Activated CD4-positive, alpha-beta T cell treated with anti-CD3 and anti-CD28 coated beads, Interleukin-2, amount 10 ng/mL, durations not matched to agents 24 days and 14 days (primary cell): ENCODE results near the gene KIF20A. TPM values are rescaled to one million over a fixed set of nuclear protein-coding genes. Genes with fewer than 3 reads are reported as not detected.

Experiments
- DNase-seq: peaks from one replicate; pipeline ENCODE4 v3.0.0; 2022
- H3K27ac Mint-ChIP-seq: one replicate; pipeline ENCODE4 v1.8.0; 2022; ENCODE audit warnings: mild to moderate bottlenecking, mixed read lengths
- H3K27me3 Mint-ChIP-seq: one replicate; pipeline ENCODE4 v1.8.0; 2022; ENCODE audit warnings: mixed read lengths
- H3K36me3 Mint-ChIP-seq: one replicate; pipeline ENCODE4 v1.8.0; 2022; ENCODE audit warnings: low read depth, mild to moderate bottlenecking, mixed read lengths
- H3K4me1 Mint-ChIP-seq: one replicate; pipeline ENCODE4 v1.8.0; 2021; ENCODE audit warnings: mixed read lengths
- H3K4me3 Mint-ChIP-seq: one replicate; pipeline ENCODE4 v1.8.0; 2022; ENCODE audit warnings: mild to moderate bottlenecking, moderate library complexity, mixed read lengths
- H3K9me3 Mint-ChIP-seq: one replicate; pipeline ENCODE4 v1.8.0; 2021; ENCODE audit warnings: mixed read lengths
- intact Hi-C: fragments of 100-400 bp; cut with micrococcal nuclease; formaldehyde crosslinking; loops from one replicate; pipeline ENCODE4 v1.15.1; 2023
- total RNA-seq: library from RNA; stranded (reverse); gene quantifications from 2 replicates; pipeline ENCODE4 v1.2.3, GENCODE V29; 2022

The KIF20A gene
- total RNA-seq, 1 donor from 2014 or later = 18.0 TPM

GRCh38 chr5:138213161-138214029 is 34.5 kb downstream of the KIF20A start, which contains the start of gene CDC23:
Gene CDC23 (minus strand): TSS chr5:138213323. CDS start chr5:138213312, 11 bp downstream.
- Mint-ChIP-seq H3K27ac (peak within 1 kb of the TSS; percentile 96), H3K4me1 (peaks cover 14% of the 10 kb centered on the region), H3K27me3 (no peaks in the 10 kb centered on the region), H3K36me3 (peaks cover 9% of the 10 kb centered on the region), H3K9me3 (no peaks in the 10 kb centered on the region), H3K4me3 (peak within 1 kb of the TSS; percentile 97)
- intact Hi-C loops = loop anchor here (1.0 to 5.0 kb wide), 6 partner anchors 35 to 984 kb away; partner anchors contain the start of genes BRD8, ETF1, HSPA9 and SIL1
- DNase-seq = peak; percentile 98

- no peak for DNase-seq
- no peak overlapping the region for H3K4me3 Mint-ChIP-seq
- no peaks in the 10 kb centered on the region for H3K9me3 Mint-ChIP-seq
- H3K36me3 Mint-ChIP-seq = peaks cover 4% of the 10 kb centered on the region
- H3K4me1 Mint-ChIP-seq = peaks cover 10% of the 10 kb centered on the region
- no peak overlapping the region for H3K27ac Mint-ChIP-seq
- intact Hi-C loops = no loop called here
- no peaks in the 10 kb centered on the region for H3K27me3 Mint-ChIP-seq
Observed at GRCh38 chr5:138216799-138217198, 37.9 kb downstream of the KIF20A start.

- Mint-ChIP-seq H3K27me3 (peaks cover 19% of the 10 kb centered on the region), H3K27ac (no peak overlapping the region), H3K4me3 (no peak overlapping the region), H3K4me1 (peaks cover 5% of the 10 kb centered on the region), H3K36me3 (no peaks in the 10 kb centered on the region), H3K9me3 (peaks cover 3% of the 10 kb centered on the region)
- no peak for DNase-seq
- intact Hi-C loops = no loop called here
Observed at GRCh38 chr5:138223532-138223931, 44.6 kb downstream of the KIF20A start.

- intact Hi-C loops = no loop called here
Observed at GRCh38 chr5:138224712-138225111, 45.8 kb downstream of the KIF20A start.

GRCh38 chr5:138226910-138227309 is 48.0 kb downstream of the KIF20A start:
- Mint-ChIP-seq H3K9me3 (peaks cover 3% of the 10 kb centered on the region), H3K27ac (no peak overlapping the region), H3K36me3 (no peaks in the 10 kb centered on the region), H3K4me1 (peaks cover 5% of the 10 kb centered on the region), H3K27me3 (peaks cover 24% of the 10 kb centered on the region), H3K4me3 (no peak overlapping the region)
- no peak for DNase-seq
- intact Hi-C loops = no loop called here

More at GRCh38 chr5:138224712-138225111, 45.8 kb downstream of the KIF20A start:
- peaks cover 22% of the 10 kb centered on the region for H3K27me3 Mint-ChIP-seq
- no peak for DNase-seq
- H3K36me3 Mint-ChIP-seq = no peaks in the 10 kb centered on the region
- peaks cover 3% of the 10 kb centered on the region for H3K9me3 Mint-ChIP-seq
- peaks cover 5% of the 10 kb centered on the region for H3K4me1 Mint-ChIP-seq
- H3K4me3 Mint-ChIP-seq = no peak overlapping the region
- H3K27ac Mint-ChIP-seq = no peak overlapping the region

GRCh38 chr5:138229387-138229786 is 50.5 kb downstream of the KIF20A start:
- no peak overlapping the region for H3K27ac Mint-ChIP-seq
- no peaks in the 10 kb centered on the region for H3K36me3 Mint-ChIP-seq
- no peak for DNase-seq
- H3K27me3 Mint-ChIP-seq = peaks cover 12% of the 10 kb centered on the region
- no peak overlapping the region for H3K4me3 Mint-ChIP-seq
- intact Hi-C loops = no loop called here
- H3K4me1 Mint-ChIP-seq = no peaks in the 10 kb centered on the region
- peaks cover 3% of the 10 kb centered on the region for H3K9me3 Mint-ChIP-seq

GRCh38 chr5:138230261-138230660 is 51.3 kb downstream of the KIF20A start:
- H3K36me3 Mint-ChIP-seq = no peaks in the 10 kb centered on the region
- no peak overlapping the region for H3K4me3 Mint-ChIP-seq
- H3K4me1 Mint-ChIP-seq = no peaks in the 10 kb centered on the region
- DNase-seq = no peak
- intact Hi-C loops = no loop called here
- H3K27me3 Mint-ChIP-seq = peaks cover 9% of the 10 kb centered on the region
- H3K9me3 Mint-ChIP-seq = peaks cover 3% of the 10 kb centered on the region
- H3K27ac Mint-ChIP-seq = no peak overlapping the region

GRCh38 chr5:138230981-138231589 is 52.2 kb downstream of the KIF20A start:
- H3K27me3 Mint-ChIP-seq = peaks cover 7% of the 10 kb centered on the region

GRCh38 chr5:138233280-138233679 is 54.4 kb downstream of the KIF20A start:
- Mint-ChIP-seq H3K27ac (no peak overlapping the region), H3K36me3 (no peaks in the 10 kb centered on the region), H3K4me3 (no peak overlapping the region), H3K4me1 (no peaks in the 10 kb centered on the region), H3K9me3 (no peaks in the 10 kb centered on the region), H3K27me3 (peaks cover 7% of the 10 kb centered on the region)
- DNase-seq = no peak
- intact Hi-C loops = no loop called here

More at GRCh38 chr5:138230981-138231589, 52.2 kb downstream of the KIF20A start:
- DNase-seq = no peak
- peaks cover under 1% of the 10 kb centered on the region for H3K9me3 Mint-ChIP-seq
- H3K4me3 Mint-ChIP-seq = no peak overlapping the region
- intact Hi-C loops = no loop called here
- H3K4me1 Mint-ChIP-seq = no peaks in the 10 kb centered on the region
- no peaks in the 10 kb centered on the region for H3K36me3 Mint-ChIP-seq
- H3K27ac Mint-ChIP-seq = no peak overlapping the region

- Mint-ChIP-seq H3K4me3 (no peak overlapping the region), H3K9me3 (no peaks in the 10 kb centered on the region), H3K36me3 (no peaks in the 10 kb centered on the region), H3K4me1 (no peaks in the 10 kb centered on the region), H3K27me3 (peaks cover 13% of the 10 kb centered on the region), H3K27ac (no peak overlapping the region)
- intact Hi-C loops = no loop called here
- no peak for DNase-seq
Observed at GRCh38 chr5:138234651-138235050, 55.7 kb downstream of the KIF20A start.

Other genes with a start within 250 kb of the KIF20A start
- gene FAM13B, start 146.0 kb upstream of the KIF20A start, total RNA-seq = 15.1 and 15.6 TPM in 2 replicates
- not detected in 2 replicates for gene WNT8A, start 95.1 kb upstream of the KIF20A start, total RNA-seq
- not detected in 2 replicates for gene NME5, start 39.7 kb upstream of the KIF20A start, total RNA-seq
- gene BRD8, start 482 bp upstream of the KIF20A start, total RNA-seq = 53.6 and 61.1 TPM in 2 replicates
- gene CDC23, start 34.2 kb downstream of the KIF20A start, total RNA-seq = 46.6 and 47.9 TPM in 2 replicates
- not detected in 2 replicates for gene GFRA3, start 95.5 kb downstream of the KIF20A start, total RNA-seq
- 6.7 and 7.9 TPM in 2 replicates for gene CDC25C, start 152.7 kb downstream of the KIF20A start, total RNA-seq
- gene FAM53C, start 159.2 kb downstream of the KIF20A start, total RNA-seq = 24.1 and 27.1 TPM in 2 replicates
- gene KDM3B, start 173.6 kb downstream of the KIF20A start, total RNA-seq = 48.7 and 52.7 TPM in 2 replicates